T-cell (primary cell): Measurements from ENCODE around the gene MMADHC. TPM values are rescaled to one million over a fixed set of nuclear protein-coding genes. Genes with fewer than 3 reads are reported as not detected.
A peak's percentile ranks its signal among the peaks of the same experiment; 100 is the strongest.

Experiments used
- ATAC-seq, 4 experiments: fragments of 200-7000 bp in 3 of 4; fragments of 150-1000 bp in 1 of 4; cut with Tn5 transposase; replicated peaks in 1 of 4; 1 replicate in 3 of 4; 2 replicates in 1 of 4; pipeline ENCODE4 v1.10.0; 2021; ENCODE audit warnings: moderate library complexity in 3 of 4, mild to moderate bottlenecking in 2 of 4, moderate number of reproducible peaks in 1 of 4
- CTCF ChIA-PET, 2 donors: fragments of 300-600 bp; sonication (Branson Sonifier 250); formaldehyde crosslinking; loops; one replicate each; lab custom pipeline; 2022; ENCODE audit warnings: antibody characterized with exemption in 2 of 2; lab: Charles Lee
- POLR2A ChIA-PET, 2 donors: fragments of 300-600 bp; sonication (Branson Sonifier 250); formaldehyde crosslinking; loops; one replicate each; lab custom pipeline; 2022; ENCODE audit warnings: antibody characterized with exemption in 2 of 2; lab: Charles Lee
- DNase-seq, 35 experiments: peaks; one replicate each; pipeline versions ENCODE4 v3.0.0 to v3.0.0-alpha.2; 2013 to 2023
- H3K27ac ChIP-seq: one replicate; pipeline ENCODE4 v1.5.1; 2013; ENCODE audit warnings: low read length
- H3K27me3 ChIP-seq, 2 experiments: replicated peaks in 1 of 2; 1 replicate in 1 of 2; 2 replicates in 1 of 2; pipeline versions ENCODE4 v1.6.1 to v1.7.0; 2013; ENCODE audit warnings: low read length in 1 of 2, mixed read lengths in 1 of 2; ENCODE audit not compliant: control insufficient read depth in 2 of 2, insufficient read depth in 2 of 2; ENCODE audit errors: extremely low read depth in 1 of 2
- H3K36me3 ChIP-seq, 2 donors: 1 replicate in 1 of 2; 2 replicates in 1 of 2; pipeline versions ENCODE4 v1.6.1 to v1.7.0; 2013; ENCODE audit warnings: low read length in 1 of 2; ENCODE audit not compliant: control insufficient read depth in 2 of 2, insufficient read depth in 1 of 2; ENCODE audit errors: extremely low read depth in 1 of 2
- H3K4me1 ChIP-seq, 2 experiments: 1 replicate in 1 of 2; 2 replicates in 1 of 2; pipeline versions ENCODE4 v1.6.1 to v1.7.0; 2013; ENCODE audit warnings: low read length in 2 of 2, mixed read lengths in 1 of 2; ENCODE audit not compliant: insufficient read depth in 2 of 2, control insufficient read depth in 1 of 2; ENCODE audit errors: extremely low read depth in 1 of 2
- H3K4me3 ChIP-seq, 2 donors: 1 replicate in 1 of 2; 2 replicates in 1 of 2; pipeline versions ENCODE4 v1.5.1 to v1.7.0; 2013; ENCODE audit warnings: mild to moderate bottlenecking in 2 of 2, low read length in 1 of 2, moderate library complexity in 1 of 2; ENCODE audit not compliant: control insufficient read depth in 1 of 2; ENCODE audit errors: extremely low read depth in 1 of 2
- H3K9me3 ChIP-seq: 2 replicates; pipeline ENCODE4 v1.7.0; 2013
- H3K27ac Mint-ChIP-seq, 2 donors: one replicate each; pipeline ENCODE4 v1.8.0; 2020 to 2021; ENCODE audit warnings: mild to moderate bottlenecking in 2 of 2, mixed read lengths in 2 of 2
- H3K27me3 Mint-ChIP-seq, 2 donors: one replicate each; pipeline ENCODE4 v1.8.0; 2021 to 2022; ENCODE audit warnings: mixed read lengths in 2 of 2
- H3K36me3 Mint-ChIP-seq: one replicate; pipeline ENCODE4 v1.8.0; 2021; ENCODE audit warnings: mixed read lengths
- H3K4me1 Mint-ChIP-seq, 3 donors: one replicate each; pipeline ENCODE4 v1.8.0; 2020 to 2022; ENCODE audit warnings: mixed read lengths in 3 of 3, mild to moderate bottlenecking in 1 of 3
- H3K4me3 Mint-ChIP-seq, 3 donors: one replicate each; pipeline ENCODE4 v1.8.0; 2020 to 2022; ENCODE audit warnings: mild to moderate bottlenecking in 3 of 3, mixed read lengths in 3 of 3, moderate library complexity in 3 of 3
- H3K9me3 Mint-ChIP-seq, 3 donors: one replicate each; pipeline ENCODE4 v1.8.0; 2020 to 2022; ENCODE audit warnings: mixed read lengths in 3 of 3
- WGBS: methylation state at CpG from one replicate; pipeline ENCODE4 v1.1.5; 2013; ENCODE audit warnings: missing lambda C conversion rate; ENCODE audit not compliant: insufficient coverage; 5-methylcytosine and 5-hydroxymethylcytosine counted together
- total RNA-seq, 35 experiments: library from RNA in 6 of 35; stranded (reverse) in 6 of 35; fragments of 120-200 nt in 1 of 35; gene quantifications; one replicate each; pipeline versions ENCODE4 v1.2.1 to v1.2.4 and lab custom pipeline; 2013 to 2026

MMADHC gene
- total RNA-seq, 5 donors from 2014 or later (not counting 1 experiment from before 2014, with no cell fraction given), result 56.8 to 65.0 (median 61.4) TPM

GRCh38 chr2:149611100-149611820 lies 23.7 kb upstream of the MMADHC start:
- Mint-ChIP-seq H3K9me3 (no peaks in the 10 kb centered on the region), H3K27me3 (peaks cover 3 to 4% of the 10 kb centered on the region in 2 donors)
- POLR2A ChIA-PET, result no interaction called here

GRCh38 chr2:149606251-149606811 lies 18.8 kb upstream of the MMADHC start:
- H3K27ac ChIP-seq, result no peak overlapping the region
- H3K36me3 ChIP-seq, result no peaks in the 10 kb centered on the region
- no peak overlapping the region for H3K27ac Mint-ChIP-seq
- no peak overlapping the region for H3K4me3 Mint-ChIP-seq
- peaks cover 0 to 2% of the 10 kb centered on the region in 2 experiments for H3K27me3 ChIP-seq
- H3K9me3 ChIP-seq, result no peaks in the 10 kb centered on the region
- H3K36me3 Mint-ChIP-seq, result no peaks in the 10 kb centered on the region
- H3K4me1 ChIP-seq, result no peaks in the 10 kb centered on the region
- H3K4me3 ChIP-seq, result no peak overlapping the region
- DNase-seq, result no peak
- peaks cover 3 to 4% of the 10 kb centered on the region in 2 donors for H3K27me3 Mint-ChIP-seq
- H3K4me1 Mint-ChIP-seq, result peaks cover 7% of the 10 kb centered on the region in 3 donors
- no peak for ATAC-seq
- CTCF ChIA-PET, result no interaction called here
- POLR2A ChIA-PET, result interaction anchor here in 1 of 2 donors (0.8 kb wide), 1 partner anchor 1592 kb away, joined by 4 read pairs; no protein-coding TSS in a partner anchor
- no peaks in the 10 kb centered on the region for H3K9me3 Mint-ChIP-seq

More at GRCh38 chr2:149611100-149611820, 23.7 kb upstream of the MMADHC start:
- Histone ChIP-seq H3K27me3 (peaks cover 0 to 2% of the 10 kb centered on the region in 2 experiments), H3K9me3 (no peaks in the 10 kb centered on the region), H3K27ac (no peak overlapping the region), H3K36me3 (no peaks in the 10 kb centered on the region), H3K4me3 (no peak overlapping the region), H3K4me1 (no peaks in the 10 kb centered on the region)
- no peak overlapping the region for H3K4me3 Mint-ChIP-seq
- no peak overlapping the region for H3K27ac Mint-ChIP-seq
- CTCF ChIA-PET, result no interaction called here
- ATAC-seq (no peak), DNase-seq (no peak)
- H3K36me3 Mint-ChIP-seq, result no peaks in the 10 kb centered on the region
- WGBS, result 95% methylated on average over 4 of the region's 7 CpGs
- no peaks in the 10 kb centered on the region for H3K4me1 Mint-ChIP-seq

- ATAC-seq (no peak), DNase-seq (no peak)
- Histone ChIP-seq H3K4me3 (no peak overlapping the region), H3K27me3 (no peaks in the 10 kb centered on the region), H3K9me3 (no peaks in the 10 kb centered on the region), H3K27ac (no peak overlapping the region), H3K4me1 (no peaks in the 10 kb centered on the region), H3K36me3 (no peaks in the 10 kb centered on the region)
- Mint-ChIP-seq H3K4me1 (peaks cover 10% of the 10 kb centered on the region in 3 donors), H3K4me3 (no peak overlapping the region), H3K27ac (no peak overlapping the region), H3K9me3 (no peaks in the 10 kb centered on the region), H3K36me3 (no peaks in the 10 kb centered on the region), H3K27me3 (peaks cover 0 to 4% of the 10 kb centered on the region in 2 donors)
- POLR2A ChIA-PET, result interaction anchor here in 1 of 2 donors (0.8 kb wide), 1 partner anchor 16 kb away, joined by 3 read pairs; no protein-coding TSS in a partner anchor
- no CpG with 5 or more reads among the region's 4 CpGs for WGBS
- CTCF ChIA-PET, result interaction anchor here in 1 of 2 donors (1.1 kb wide), 1 partner anchor 10 kb away, joined by 8 read pairs; no protein-coding TSS in a partner anchor
These were observed 15.7 kb upstream of the MMADHC start for GRCh38 chr2:149603248-149603647.

GRCh38 chr2:149601141-149601796 lies 13.7 kb upstream of the MMADHC start:
- H3K36me3 Mint-ChIP-seq, result no peaks in the 10 kb centered on the region
- H3K27me3 Mint-ChIP-seq, result peaks cover under 1 to 3% of the 10 kb centered on the region in 2 donors
- H3K9me3 Mint-ChIP-seq, result no peaks in the 10 kb centered on the region
- ATAC-seq (peak in 3 of 4 experiments; percentile 11 to 40 (median 31)), DNase-seq (no peak)
- POLR2A ChIA-PET, result interaction anchor here (0.6 to 1.4 kb wide), 3 partner anchors 28 to 1102 kb away, joined by 4 to 9 read pairs (median 9); no protein-coding TSS in a partner anchor
- CTCF ChIA-PET, result interaction anchor here (0.5 to 0.7 kb wide), 3 partner anchors 29 to 1836 kb away, joined by 3 to 7 read pairs (median 3); no protein-coding TSS in a partner anchor
- H3K4me1 Mint-ChIP-seq, result peaks cover 17 to 21% (median 17%) of the 10 kb centered on the region in 3 donors
- H3K27ac Mint-ChIP-seq, result peak overlapping the region; percentile 56 to 62
- Histone ChIP-seq H3K9me3 (no peaks in the 10 kb centered on the region), H3K4me3 (no peak overlapping the region), H3K27me3 (no peaks in the 10 kb centered on the region), H3K36me3 (no peaks in the 10 kb centered on the region), H3K27ac (no peak overlapping the region), H3K4me1 (peaks cover 0 to 7% of the 10 kb centered on the region in 2 experiments)
- whole genome bisulfite sequencing, result no CpG with 5 or more reads among the region's 3 CpGs
- H3K4me3 Mint-ChIP-seq, result no peak overlapping the region

GRCh38 chr2:149597668-149598326 lies 10.2 kb upstream of the MMADHC start:
- Mint-ChIP-seq H3K4me3 (peak overlapping the region in 1 of 3 donors; percentile 10), H3K4me1 (peaks cover 17 to 21% (median 17%) of the 10 kb centered on the region in 3 donors), H3K9me3 (no peaks in the 10 kb centered on the region), H3K27me3 (peaks cover 8 to 13% of the 10 kb centered on the region in 2 donors), H3K27ac (peak overlapping the region; percentile 11 to 79), H3K36me3 (no peaks in the 10 kb centered on the region)
- Histone ChIP-seq H3K4me1 (peaks cover 0 to 7% of the 10 kb centered on the region in 2 experiments), H3K4me3 (no peak overlapping the region), H3K27ac (no peak overlapping the region), H3K36me3 (no peaks in the 10 kb centered on the region), H3K27me3 (no peaks in the 10 kb centered on the region), H3K9me3 (no peaks in the 10 kb centered on the region)
- ChIA-PET CTCF (interaction anchor here (0.6 to 3.4 kb wide), 16 partner anchors 10 to 1843 kb away, joined by 3 to 22 read pairs (median 6); partner anchors contain the start of gene MMADHC (in 1 of the 2)), POLR2A (interaction anchor here in 1 of 2 donors (0.6 to 1.4 kb wide), 2 partner anchors 11 to 181 kb away, joined by 3 to 4 read pairs; no protein-coding TSS in a partner anchor)
- 43% methylated on average over 8 of the region's 13 CpGs for whole genome bisulfite sequencing
- DNase-seq (peak in 33 of 35 experiments; percentile 4 to 81 (median 32)), ATAC-seq (peak; percentile 90 to 95 (median 93))
